Endodermal cell (in vitro differentiated cells): Measurements from ENCODE around the gene MAIP1. TPM values are rescaled to one million over a fixed set of nuclear protein-coding genes. Genes with fewer than 3 reads are reported as not detected.

ENCODE experiments used
- DNase-seq: peaks from one replicate; pipeline ENCODE4 v3.0.0-alpha.2; 2017
- H3K27ac ChIP-seq: 2 replicates; pipeline ENCODE4 v1.5.1; 2013; ENCODE audit warnings: mild to moderate bottlenecking, low read depth, low read length, moderate library complexity
- H3K27me3 ChIP-seq: 2 replicates; pipeline ENCODE4 v1.6.1; 2013; ENCODE audit warnings: mild to moderate bottlenecking, low read length, moderate library complexity; ENCODE audit not compliant: insufficient read depth, control insufficient read depth, poor library complexity, severe bottlenecking
- H3K36me3 ChIP-seq: 2 replicates; pipeline ENCODE4 v1.7.0; 2013; ENCODE audit warnings: mild to moderate bottlenecking, low read length, moderate library complexity; ENCODE audit not compliant: control insufficient read depth, insufficient read depth
- H3K4me1 ChIP-seq: one replicate; pipeline ENCODE4 v1.7.0; 2013; ENCODE audit warnings: low read length; ENCODE audit not compliant: control insufficient read depth, insufficient read depth
- H3K4me3 ChIP-seq: 2 replicates; pipeline ENCODE4 v1.5.1; 2013; ENCODE audit warnings: mild to moderate bottlenecking, low read length, moderate library complexity
- H3K9ac ChIP-seq: 2 replicates; pipeline ENCODE4 v1.6.1; 2013; ENCODE audit warnings: mild to moderate bottlenecking, low read length, moderate library complexity; ENCODE audit not compliant: poor library complexity, severe bottlenecking; ENCODE audit errors: extremely low read depth
- H3K9me3 ChIP-seq: 2 replicates; pipeline ENCODE4 v1.6.1; 2013; ENCODE audit warnings: mild to moderate bottlenecking, low read length, moderate library complexity; ENCODE audit not compliant: control insufficient read depth
- H3K27ac Mint-ChIP-seq: 2 replicates; pipeline ENCODE4 v1.8.0; 2020; ENCODE audit warnings: mixed read lengths
- H3K27me3 Mint-ChIP-seq: 2 replicates; pipeline ENCODE4 v1.8.0; 2021; ENCODE audit warnings: mild to moderate bottlenecking, mixed read lengths; ENCODE audit not compliant: insufficient read depth
- H3K36me3 Mint-ChIP-seq: 2 replicates; pipeline ENCODE4 v1.8.0; 2020; ENCODE audit warnings: low read depth, mixed read lengths
- H3K4me1 Mint-ChIP-seq: 2 replicates; pipeline ENCODE4 v1.8.0; 2020; ENCODE audit warnings: mixed read lengths
- H3K4me3 Mint-ChIP-seq: 2 replicates; pipeline ENCODE4 v1.8.0; 2020; ENCODE audit warnings: mild to moderate bottlenecking, moderate library complexity, mixed read lengths
- H3K9me3 Mint-ChIP-seq: 2 replicates; pipeline ENCODE4 v1.8.0; 2020; ENCODE audit warnings: mild to moderate bottlenecking, mixed read lengths
- CTCF ChIP-seq: fragments of 200-600 bp; sonication (generic); conservative IDR thresholded peaks from 2 replicates; pipeline ENCODE4 v1.5.0; 2021; ENCODE audit warnings: antibody characterized with exemption, mild to moderate bottlenecking
- WGBS, 2 experiments: methylation state at CpG; one replicate each; pipeline versions ENCODE4 v1.1.5 to v1.1.7; 2013; ENCODE audit warnings: missing lambda C conversion rate in 2 of 2, mixed read lengths in 1 of 2; ENCODE audit not compliant: insufficient coverage in 1 of 2, insufficient read length in 1 of 2; 5-methylcytosine and 5-hydroxymethylcytosine counted together
- total RNA-seq, 2 donors: library from RNA; stranded (reverse); fragmentation: NEBNext Ultra II Directional in 1 of 2; extraction: Animal tissue kit (Norgen Biotek cat#: 25700) in 1 of 2; gene quantifications; 2 replicates in 1 of 2; 3 replicates in 1 of 2; pipeline ENCODE4 v1.2.1, GENCODE V29; 2021

MAIP1 gene
- total RNA-seq, 2 donors from 2014 or later, result 20.9 to 23.7 TPM

GRCh38 chr2:199923924-199924323, 31.5 kb upstream of the MAIP1 start:
- peaks cover 15% of the 10 kb centered on the region for H3K4me1 Mint-ChIP-seq
- 96% methylated on average over 2 of the region's 2 CpGs; no CpG with 5 or more reads in 1 of the 2 experiments for WGBS, 2 experiments
- Histone ChIP-seq H3K9me3 (peaks cover 9% of the 10 kb centered on the region), H3K4me1 (no peaks in the 10 kb centered on the region), H3K9ac (no peak overlapping the region), H3K27ac (no peak overlapping the region), H3K36me3 (peaks cover 46% of the 10 kb centered on the region), H3K4me3 (no peak overlapping the region), H3K27me3 (no peaks in the 10 kb centered on the region)
- peaks cover 5% of the 10 kb centered on the region for H3K9me3 Mint-ChIP-seq
- H3K27ac Mint-ChIP-seq, result no peak overlapping the region
- no peak for TF ChIP-seq CTCF
- H3K36me3 Mint-ChIP-seq, result peaks cover 36% of the 10 kb centered on the region
- H3K4me3 Mint-ChIP-seq, result no peak overlapping the region
- DNase-seq, result no peak
- no peaks in the 10 kb centered on the region for H3K27me3 Mint-ChIP-seq

- Mint-ChIP-seq H3K4me3 (no peak overlapping the region), H3K9me3 (no peaks in the 10 kb centered on the region), H3K36me3 (peaks cover 32% of the 10 kb centered on the region), H3K27ac (no peak overlapping the region), H3K27me3 (no peaks in the 10 kb centered on the region), H3K4me1 (peaks cover 15% of the 10 kb centered on the region)
- Histone ChIP-seq H3K4me1 (no peaks in the 10 kb centered on the region), H3K9me3 (no peaks in the 10 kb centered on the region), H3K27me3 (no peaks in the 10 kb centered on the region), H3K27ac (no peak overlapping the region), H3K9ac (no peak overlapping the region), H3K36me3 (peaks cover 53% of the 10 kb centered on the region), H3K4me3 (no peak overlapping the region)
- TF ChIP-seq CTCF, result no peak
- no peak for DNase-seq
- WGBS, 2 experiments, result 90% methylated on average over 1 of the region's 1 CpG; no CpG with 5 or more reads in 1 of the 2 experiments
Measured at GRCh38 chr2:199926806-199927205, 28.6 kb upstream of the MAIP1 start.

- Histone ChIP-seq H3K27ac (no peak overlapping the region), H3K9me3 (no peaks in the 10 kb centered on the region), H3K4me1 (no peaks in the 10 kb centered on the region), H3K27me3 (no peaks in the 10 kb centered on the region), H3K9ac (no peak overlapping the region), H3K36me3 (peaks cover 64% of the 10 kb centered on the region), H3K4me3 (no peak overlapping the region)
- peaks cover 35% of the 10 kb centered on the region for H3K36me3 Mint-ChIP-seq
- H3K27ac Mint-ChIP-seq, result no peak overlapping the region
- no peak for TF ChIP-seq CTCF
- DNase-seq, result no peak
- 72 to 73% methylated on average over 2 of the region's 2 CpGs for WGBS, 2 experiments
- H3K27me3 Mint-ChIP-seq, result no peaks in the 10 kb centered on the region
- no peaks in the 10 kb centered on the region for H3K9me3 Mint-ChIP-seq
- peaks cover 11% of the 10 kb centered on the region for H3K4me1 Mint-ChIP-seq
- H3K4me3 Mint-ChIP-seq, result no peak overlapping the region
Measured at GRCh38 chr2:199928226-199928625, 27.2 kb upstream of the MAIP1 start.
